GM12878 (cell line): ENCODE data around the gene LDHAL6A. TPM values are rescaled to one million over a fixed set of nuclear protein-coding genes. Genes with fewer than 3 reads are reported as not detected.

Source experiments
- CHD2 ChIP-seq: IDR thresholded peaks from 2 replicates; pipeline ENCODE4 v1.6.1; 2011; ENCODE audit warnings: low read depth, low read length, improper control_type of control experiment, borderline replicate concordance
- CTCF ChIP-seq, 3 experiments: IDR thresholded peaks in 2 of 3; conservative IDR thresholded peaks in 1 of 3; 2 replicates each; pipeline ENCODE4 v1.5.1; 2011; ENCODE audit warnings: low read depth in 3 of 3, low read length in 3 of 3, mild to moderate bottlenecking in 3 of 3, control low read depth in 2 of 3, moderate library complexity in 2 of 3, inconsistent platforms in 1 of 3, mixed read lengths in 1 of 3; ENCODE audit not compliant: control insufficient read depth in 2 of 3, insufficient read depth in 1 of 3; ENCODE audit errors: extremely low read depth in 1 of 3
- MEF2B ChIP-seq: fragments of 450-650 bp; IDR thresholded peaks from 2 replicates; pipeline ENCODE4 v1.6.1; 2018; ENCODE audit warnings: mild to moderate bottlenecking, moderate library complexity; ENCODE audit not compliant: partially characterized antibody, poor library complexity, severe bottlenecking
- NR2C2 ChIP-seq: IDR thresholded peaks from 2 replicates; pipeline ENCODE4 v1.6.1; 2011; ENCODE audit warnings: borderline replicate concordance, low read depth; ENCODE audit not compliant: control insufficient read depth, insufficient read length
- REST ChIP-seq: IDR thresholded peaks from 2 replicates; pipeline ENCODE4 v1.6.1; 2012; ENCODE audit warnings: mild to moderate bottlenecking, low read depth, low read length
- polyA plus RNA-seq, 11 experiments: library from polyadenylated mRNA; depleted of rRNA in 4 of 11; unstranded in 6 of 11; stranded (reverse) in 5 of 11; fragments of >200 nt; fragmentation: Nextera tagmentation in 4 of 11; fragmentation: Illumina TruSeq in 1 of 11; extraction: Ambion mirVana in 4 of 11; extraction: Trizol in 1 of 11; gene quantifications; 1 replicate in 1 of 11; 2 replicates in 10 of 11; pipeline versions ENCODE4 v1.2.1 to v1.2.3, GENCODE V29; 2011 to 2016; ENCODE audit warnings: inconsistent platforms in 2 of 11, missing spikeins in 2 of 11, low read depth in 1 of 11
- total RNA-seq, 4 experiments: library from RNA; depleted of rRNA in 3 of 4; stranded (reverse); fragments of >200 nt in 3 of 4; fragmentation: Illumina TruSeq in 1 of 4; extraction: Trizol in 1 of 4; gene quantifications; 2 replicates each; pipeline versions ENCODE4 v1.2.1 to v1.2.3, GENCODE V29; 2013 to 2021

LDHAL6A gene
- total and polyA plus RNA-seq, 10 of the 15 experiments (the other 5 are each of a cell fraction or from before 2014, with no cell fraction given): 0.03 to 0.11 (median 0.09) TPM; not detected in 7

GRCh38 chr11:18490736-18491485 lies 35.3 kb downstream of the LDHAL6A start (continued):
- TF ChIP-seq REST (no peak), NR2C2 (no peak), CTCF (IDR thresholded peaks at IDR 0.05 in 2 of 3, conservative IDR thresholded peaks at IDR 0.05 in 1 of 3; ENCODE audit: control insufficient read depth in 2 of 3, extremely low read depth in 1 of 3, insufficient read depth in 1 of 3, low read depth in 3 of 3, low read length in 3 of 3) (no peak), MEF2B (no peak), CHD2 (no peak)
